Mesodermal cell (in vitro differentiated cells): ENCODE data around the gene FOXL1.
A peak's percentile ranks its signal among the peaks of the same experiment; 100 is the strongest.

Source experiments
- H3K27ac ChIP-seq: 2 replicates; pipeline ENCODE4 v1.7.0; 2013; ENCODE audit warnings: mild to moderate bottlenecking, low read depth, low read length, moderate library complexity; ENCODE audit not compliant: severe bottlenecking
- H3K36me3 ChIP-seq: 2 replicates; pipeline ENCODE4 v1.7.1; 2013; ENCODE audit warnings: mild to moderate bottlenecking, low read length, moderate library complexity; ENCODE audit not compliant: control insufficient read depth, insufficient read depth
- H3K4me1 ChIP-seq: one replicate; pipeline ENCODE4 v1.7.1; 2013; ENCODE audit warnings: mild to moderate bottlenecking, low read length; ENCODE audit not compliant: insufficient read depth, control insufficient read depth, poor library complexity, severe bottlenecking
- H3K4me3 ChIP-seq: 2 replicates; pipeline ENCODE4 v1.7.0; 2013; ENCODE audit warnings: low read length, control low read depth, mild to moderate bottlenecking; ENCODE audit not compliant: insufficient read depth, poor library complexity, severe bottlenecking; ENCODE audit errors: extremely low read depth
- H3K9me3 ChIP-seq: 2 replicates; pipeline ENCODE4 v1.7.1; 2013; ENCODE audit warnings: mild to moderate bottlenecking, low read length, moderate library complexity; ENCODE audit not compliant: control insufficient read depth
- WGBS, 2 experiments: methylation state at CpG; one replicate each; pipeline ENCODE4 v1.1.5; 2013; ENCODE audit warnings: missing lambda C conversion rate in 2 of 2; ENCODE audit not compliant: insufficient coverage in 2 of 2; 5-methylcytosine and 5-hydroxymethylcytosine counted together

FOXL1 gene

GRCh38 chr16:86563469-86564345, 14.6 kb upstream of the FOXL1 start:
- no peaks in the 10 kb centered on the region for H3K36me3 ChIP-seq
- H3K4me1 ChIP-seq: peaks cover 11% of the 10 kb centered on the region
- no peaks in the 10 kb centered on the region for H3K9me3 ChIP-seq
- no peak overlapping the region for H3K4me3 ChIP-seq
- H3K27ac ChIP-seq: peak overlapping the region; percentile 8
- whole genome bisulfite sequencing, 2 experiments: 0 to 1% methylated on average over 31 to 34 of the region's 41 CpGs

- peaks cover 11% of the 10 kb centered on the region for H3K4me1 ChIP-seq
- H3K36me3 ChIP-seq: no peaks in the 10 kb centered on the region
- no peaks in the 10 kb centered on the region for H3K9me3 ChIP-seq
- H3K27ac ChIP-seq: no peak overlapping the region
- H3K4me3 ChIP-seq: peak overlapping the region; percentile 79
- WGBS, 2 experiments: 10 to 11% methylated on average over 13 to 14 of the region's 16 CpGs
Observed at GRCh38 chr16:86565181-86565631, 13.1 kb upstream of the FOXL1 start.

DNA sequence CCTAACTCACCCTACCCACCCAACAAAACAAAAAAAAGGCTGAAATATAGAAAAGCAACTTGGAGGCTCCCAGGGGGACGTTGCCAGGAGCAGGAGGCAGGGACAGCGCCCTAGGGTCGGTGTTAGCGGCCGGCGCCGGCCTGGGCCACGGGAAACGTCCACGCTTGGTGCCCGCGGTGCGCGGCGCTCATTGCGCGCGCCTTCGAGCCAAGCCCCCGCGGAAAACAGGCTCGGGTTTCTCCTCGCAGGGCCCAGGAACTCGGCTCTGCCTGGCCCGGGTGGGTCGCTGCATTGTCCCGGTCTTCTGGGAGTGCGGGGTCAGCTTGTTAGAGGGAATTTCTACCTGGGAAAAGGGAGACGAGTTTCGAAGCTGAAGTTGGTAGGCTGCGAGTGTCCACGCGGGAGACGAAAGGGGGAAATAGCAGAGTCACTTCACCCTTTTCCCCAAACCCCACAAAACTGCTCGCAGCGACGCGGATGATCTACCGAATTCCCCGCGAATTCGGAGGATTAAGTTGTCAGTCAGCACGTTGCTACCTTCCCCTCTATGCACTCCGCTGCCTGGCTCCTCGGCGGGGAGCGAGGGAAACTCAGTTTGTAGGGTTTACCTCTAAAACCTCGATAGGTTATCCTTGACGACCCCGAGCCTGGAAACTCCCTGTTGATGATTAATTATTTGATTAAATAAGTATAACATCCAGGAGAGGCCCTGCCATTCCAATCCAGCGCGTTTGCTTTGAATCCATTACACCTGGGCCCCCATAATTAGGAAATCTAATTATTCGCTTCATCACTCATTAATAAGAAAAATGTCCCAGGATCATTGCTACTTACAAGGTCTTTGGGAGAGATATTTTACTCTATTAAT, 12.5 kb upstream of the FOXL1 start:
- peaks cover 14% of the 10 kb centered on the region for H3K4me1 ChIP-seq
- H3K36me3 ChIP-seq: peaks cover 5% of the 10 kb centered on the region
- no peaks in the 10 kb centered on the region for H3K9me3 ChIP-seq
- H3K27ac ChIP-seq: no peak overlapping the region
- peak overlapping the region; percentile 79 for H3K4me3 ChIP-seq
- 1 to 2% methylated on average over 39 to 42 of the region's 53 CpGs for WGBS, 2 experiments

DNA sequence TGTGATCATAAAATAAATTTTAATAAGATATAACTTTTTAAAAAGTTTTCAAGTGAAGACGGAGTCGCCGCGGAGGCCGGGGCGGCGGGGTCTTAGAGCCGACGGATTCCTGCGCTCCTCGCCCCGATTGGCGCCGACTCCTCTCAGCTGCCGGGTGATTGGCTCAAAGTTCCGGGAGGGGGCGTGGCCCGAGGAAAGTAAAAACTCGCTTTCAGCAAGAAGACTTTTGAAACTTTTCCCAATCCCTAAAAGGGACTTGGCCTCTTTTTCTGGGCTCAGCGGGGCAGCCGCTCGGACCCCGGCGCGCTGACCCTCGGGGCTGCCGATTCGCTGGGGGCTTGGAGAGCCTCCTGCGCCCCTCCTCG, 11.8 kb upstream of the FOXL1 start, which contains the start of gene FOXC2:
FOXC2 (plus strand) TSS at position 229 of the 365 bp plus-strand sequence. CDS start 507 bp downstream, outside the sequence.
- peaks cover 12% of the 10 kb centered on the region for H3K36me3 ChIP-seq
- H3K9me3 ChIP-seq: no peaks in the 10 kb centered on the region
- no peak within 1 kb of the TSS for H3K27ac ChIP-seq
- H3K4me3 ChIP-seq: peak within 1 kb of the TSS; percentile 79
- H3K4me1 ChIP-seq: peaks cover 20% of the 10 kb centered on the region
- 0 to 1% methylated on average over 28 to 30 of the region's 30 CpGs for WGBS, 2 experiments

DNA sequence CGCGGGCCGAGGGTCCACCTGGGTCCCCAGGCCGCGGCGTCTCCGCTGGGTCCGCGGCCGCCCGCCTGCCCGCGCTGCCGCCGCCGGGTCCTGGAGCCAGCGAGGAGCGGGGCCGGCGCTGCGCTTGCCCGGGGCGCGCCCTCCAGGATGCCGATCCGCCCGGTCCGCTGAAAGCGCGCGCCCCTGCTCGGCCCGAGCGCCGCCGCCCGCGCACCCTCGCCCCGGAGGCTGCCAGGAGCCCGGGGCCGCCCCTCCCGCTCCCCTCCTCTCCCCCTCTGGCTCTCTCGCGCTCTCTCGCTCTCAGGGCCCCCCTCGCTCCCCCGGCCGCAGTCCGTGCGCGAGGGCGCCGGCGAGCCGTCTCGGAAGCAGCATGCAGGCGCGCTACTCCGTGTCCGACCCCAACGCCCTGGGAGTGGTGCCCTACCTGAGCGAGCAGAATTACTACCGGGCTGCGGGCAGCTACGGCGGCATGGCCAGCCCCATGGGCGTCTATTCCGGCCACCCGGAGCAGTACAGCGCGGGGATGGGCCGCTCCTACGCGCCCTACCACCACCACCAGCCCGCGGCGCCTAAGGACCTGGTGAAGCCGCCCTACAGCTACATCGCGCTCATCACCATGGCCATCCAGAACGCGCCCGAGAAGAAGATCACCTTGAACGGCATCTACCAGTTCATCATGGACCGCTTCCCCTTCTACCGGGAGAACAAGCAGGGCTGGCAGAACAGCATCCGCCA, 11.2 kb upstream of the FOXL1 start:
- Histone ChIP-seq H3K27ac (no peak overlapping the region), H3K9me3 (no peaks in the 10 kb centered on the region), H3K36me3 (peaks cover 17% of the 10 kb centered on the region), H3K4me3 (peak overlapping the region; percentile 79), H3K4me1 (peaks cover 22% of the 10 kb centered on the region)
- WGBS, 2 experiments: 0 to 1% methylated on average over 66 to 72 of the region's 88 CpGs

GRCh38 chr16:86567701-86568581, 10.4 kb upstream of the FOXL1 start:
- H3K9me3 ChIP-seq: no peaks in the 10 kb centered on the region
- no peak overlapping the region for H3K27ac ChIP-seq
- peaks cover 26% of the 10 kb centered on the region for H3K4me1 ChIP-seq
- peak overlapping the region; percentile 79 for H3K4me3 ChIP-seq
- 1 to 2% methylated on average over 76 to 100 of the region's 116 CpGs for WGBS, 2 experiments
- peaks cover 22% of the 10 kb centered on the region for H3K36me3 ChIP-seq

DNA sequence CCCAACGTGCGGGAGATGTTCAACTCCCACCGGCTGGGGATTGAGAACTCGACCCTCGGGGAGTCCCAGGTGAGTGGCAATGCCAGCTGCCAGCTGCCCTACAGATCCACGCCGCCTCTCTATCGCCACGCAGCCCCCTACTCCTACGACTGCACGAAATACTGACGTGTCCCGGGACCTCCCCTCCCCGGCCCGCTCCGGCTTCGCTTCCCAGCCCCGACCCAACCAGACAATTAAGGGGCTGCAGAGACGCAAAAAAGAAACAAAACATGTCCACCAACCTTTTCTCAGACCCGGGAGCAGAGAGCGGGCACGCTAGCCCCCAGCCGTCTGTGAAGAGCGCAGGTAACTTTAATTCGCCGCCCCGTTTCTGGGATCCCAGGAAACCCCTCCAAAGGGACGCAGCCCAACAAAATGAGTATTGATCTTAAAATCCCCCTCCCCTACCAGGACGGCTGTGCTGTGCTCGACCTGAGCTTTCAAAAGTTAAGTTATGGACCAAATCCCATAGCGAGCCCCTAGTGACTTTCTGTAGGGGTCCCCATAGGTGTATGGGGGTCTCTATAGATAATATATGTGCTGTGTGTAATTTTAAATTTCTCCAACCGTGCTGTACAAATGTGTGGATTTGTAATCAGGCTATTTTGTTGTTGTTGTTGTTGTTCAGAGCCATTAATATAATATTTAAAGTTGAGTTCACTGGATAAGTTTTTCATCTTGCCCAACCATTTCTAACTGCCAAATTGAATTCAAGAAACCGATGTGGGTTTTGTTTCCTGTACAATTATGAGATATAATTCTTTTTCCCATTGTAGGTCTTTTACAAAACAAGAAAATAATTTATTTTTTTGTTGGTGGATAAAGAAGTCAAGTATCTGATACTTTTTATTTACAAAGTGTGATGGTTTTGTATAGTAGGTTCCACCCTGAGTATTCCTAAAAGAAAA, 9.4 kb upstream of the FOXL1 start:
- Histone ChIP-seq H3K27ac (no peak overlapping the region), H3K9me3 (no peaks in the 10 kb centered on the region), H3K4me1 (peaks cover 34% of the 10 kb centered on the region), H3K36me3 (peaks cover 23% of the 10 kb centered on the region), H3K4me3 (peak overlapping the region; percentile 79)
- 2 to 6% methylated on average over 19 to 23 of the region's 33 CpGs for WGBS, 2 experiments

DNA sequence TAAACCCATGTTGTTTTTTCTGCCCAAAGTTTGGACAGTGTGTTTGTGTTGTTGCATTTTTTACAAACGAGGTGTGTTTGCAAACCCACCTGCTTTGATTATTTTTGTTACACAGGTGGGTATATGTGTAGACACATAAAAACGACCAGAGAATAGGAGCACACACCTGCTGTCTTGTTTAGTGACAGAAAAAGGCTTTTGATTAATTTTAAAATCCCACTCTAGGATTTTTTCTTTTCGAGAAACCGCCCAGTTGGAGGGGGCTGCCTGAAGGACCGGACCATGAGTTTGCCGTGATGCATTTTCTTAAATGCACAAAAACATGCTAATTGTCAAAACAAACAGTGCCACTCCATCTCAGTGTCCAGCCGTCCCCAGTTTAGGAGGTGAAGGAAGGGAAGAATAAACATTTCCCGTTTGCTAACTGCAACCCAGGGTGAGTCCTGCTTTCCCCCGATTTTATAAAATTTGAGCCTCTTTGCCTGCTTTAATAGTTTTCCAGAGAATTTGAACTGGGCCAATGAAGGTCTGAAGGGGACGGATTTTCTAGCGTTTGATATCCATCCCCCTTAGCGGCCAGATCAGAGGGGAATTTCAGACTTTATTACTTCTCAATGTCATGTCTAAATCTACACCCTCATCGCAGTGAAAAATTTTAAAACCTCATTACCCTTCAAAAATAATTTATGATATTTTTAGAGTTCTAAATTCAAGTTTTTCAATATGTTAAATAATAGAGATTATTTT, 8.5 kb upstream of the FOXL1 start:
- peaks cover 26% of the 10 kb centered on the region for H3K4me1 ChIP-seq
- peaks cover 23% of the 10 kb centered on the region for H3K36me3 ChIP-seq
- H3K4me3 ChIP-seq: peak overlapping the region; percentile 79
- WGBS, 2 experiments: 26 to 27% methylated on average over 4 to 7 of the region's 13 CpGs
- H3K27ac ChIP-seq: no peak overlapping the region
- H3K9me3 ChIP-seq: no peaks in the 10 kb centered on the region
